Activated CD4-positive, alpha-beta T cell treated with anti-CD3 and anti-CD28 coated beads, Interleukin-2, Interleukin-6, amounts not matched to agents 100 ng/mL and 50 ng/mL, durations not matched to agents 16 hours and 8 hours (primary cell): ENCODE results near the gene SLC39A11.
"Not testable (repeated sequence)": the region's sequence is repeated elsewhere in the genome, so short reads cannot be mapped to it uniquely, and the experiment has no call there.

Experiments
- DNase-seq: peaks from one replicate; pipeline ENCODE4 v3.0.0-alpha.2; 2020

Gene SLC39A11

GRCh38 chr17:72999474-72999873, 93.0 kb downstream of the SLC39A11 start:
- DNase-seq, result not testable (repeated sequence)

- no peak for DNase-seq
Observed at GRCh38 chr17:72998343-72998742, 94.1 kb downstream of the SLC39A11 start.

DNA sequence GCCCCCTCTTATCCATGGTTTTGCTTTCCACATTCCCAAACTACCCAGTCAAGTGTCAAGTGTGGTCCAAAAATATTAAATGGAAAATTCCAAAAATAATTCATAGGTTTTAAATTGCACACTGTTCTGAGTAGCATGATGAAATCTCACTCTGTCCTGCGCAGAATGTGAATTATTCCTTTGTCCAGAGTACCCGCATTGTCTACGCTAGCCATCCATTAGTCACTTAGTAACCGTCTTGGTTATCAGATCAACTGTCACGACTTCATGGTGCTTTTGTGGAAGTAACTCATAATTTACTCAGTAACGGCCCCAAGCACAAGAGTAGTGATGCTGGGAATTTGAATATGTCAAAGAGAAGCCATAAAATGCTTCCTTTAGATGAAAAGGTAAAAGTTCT, 94.9 kb downstream of the SLC39A11 start:
- no peak for DNase-seq

DNA sequence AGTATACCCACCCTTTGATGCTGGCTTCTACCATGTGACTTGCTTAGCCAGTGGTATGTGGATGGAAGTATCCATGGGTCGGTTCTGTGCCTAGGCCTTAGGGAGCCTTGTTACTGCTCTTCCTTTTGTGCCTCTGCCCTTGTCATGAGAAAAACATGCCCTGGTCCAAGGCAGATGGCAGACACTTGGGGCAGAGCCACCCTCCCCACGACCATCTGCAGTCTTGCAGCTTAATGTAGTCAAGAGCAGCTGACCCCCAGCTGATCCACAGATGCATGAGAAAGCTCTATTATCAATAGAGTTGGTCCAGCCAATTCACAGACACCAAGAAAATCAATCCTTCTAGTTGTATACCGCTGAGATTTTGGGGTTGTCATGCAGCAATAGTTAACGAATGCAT, 95.7 kb downstream of the SLC39A11 start:
- no peak for DNase-seq

GRCh38 chr17:72995008-72995656, 97.4 kb downstream of the SLC39A11 start:
- no peak for DNase-seq

- DNase-seq, result peak; percentile 27
Observed at GRCh38 chr17:72992783-72993467, 99.6 kb downstream of the SLC39A11 start.

DNA sequence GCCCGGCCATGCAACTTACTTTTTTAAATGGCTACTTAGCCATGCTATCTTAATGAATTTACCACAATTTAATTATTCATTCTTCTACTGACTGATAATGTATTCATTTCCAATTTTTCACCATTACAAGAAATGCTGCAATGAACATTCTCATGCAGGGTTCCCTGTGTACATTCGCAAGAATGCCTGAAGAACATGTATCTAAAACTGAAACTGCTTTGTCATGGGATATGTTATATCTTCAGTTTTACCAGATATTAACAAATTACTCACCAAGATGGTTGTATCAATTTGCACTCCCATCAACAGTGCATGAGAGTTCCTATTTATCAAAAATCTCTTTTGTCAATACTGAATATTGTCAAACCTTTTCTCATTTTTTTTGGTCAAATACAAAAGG, 100.8 kb downstream of the SLC39A11 start:
- DNase-seq, result no peak

- no peak for DNase-seq
Observed at GRCh38 chr17:72989074-72989610, 103.3 kb downstream of the SLC39A11 start.

- DNase-seq, result no peak
Observed at GRCh38 chr17:72988451-72988850, 104.0 kb downstream of the SLC39A11 start.

DNA sequence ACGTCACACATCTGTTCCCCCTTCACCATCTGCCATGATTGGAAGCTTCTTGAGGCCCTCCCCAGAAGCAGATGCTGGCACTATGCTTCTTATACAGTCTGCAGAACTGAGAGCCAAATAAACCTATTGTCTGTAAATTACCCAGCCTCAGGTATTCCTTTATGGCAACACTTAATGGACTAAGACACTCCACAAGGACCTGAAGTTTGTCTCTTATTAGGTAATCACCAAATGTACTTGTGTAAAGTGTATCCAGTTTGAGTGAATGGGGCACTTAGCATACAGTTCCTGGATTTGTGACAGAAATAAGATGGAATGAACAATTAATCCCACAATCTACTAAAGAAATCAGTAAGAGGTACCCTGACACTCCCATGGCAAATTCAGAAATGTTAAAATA, 105.3 kb downstream of the SLC39A11 start:
- DNase-seq, result no peak

GRCh38 chr17:72985882-72986720, 106.4 kb downstream of the SLC39A11 start:
- peak; percentile 81 for DNase-seq

GRCh38 chr17:72984926-72985325, 107.6 kb downstream of the SLC39A11 start:
- DNase-seq, result no peak

DNA sequence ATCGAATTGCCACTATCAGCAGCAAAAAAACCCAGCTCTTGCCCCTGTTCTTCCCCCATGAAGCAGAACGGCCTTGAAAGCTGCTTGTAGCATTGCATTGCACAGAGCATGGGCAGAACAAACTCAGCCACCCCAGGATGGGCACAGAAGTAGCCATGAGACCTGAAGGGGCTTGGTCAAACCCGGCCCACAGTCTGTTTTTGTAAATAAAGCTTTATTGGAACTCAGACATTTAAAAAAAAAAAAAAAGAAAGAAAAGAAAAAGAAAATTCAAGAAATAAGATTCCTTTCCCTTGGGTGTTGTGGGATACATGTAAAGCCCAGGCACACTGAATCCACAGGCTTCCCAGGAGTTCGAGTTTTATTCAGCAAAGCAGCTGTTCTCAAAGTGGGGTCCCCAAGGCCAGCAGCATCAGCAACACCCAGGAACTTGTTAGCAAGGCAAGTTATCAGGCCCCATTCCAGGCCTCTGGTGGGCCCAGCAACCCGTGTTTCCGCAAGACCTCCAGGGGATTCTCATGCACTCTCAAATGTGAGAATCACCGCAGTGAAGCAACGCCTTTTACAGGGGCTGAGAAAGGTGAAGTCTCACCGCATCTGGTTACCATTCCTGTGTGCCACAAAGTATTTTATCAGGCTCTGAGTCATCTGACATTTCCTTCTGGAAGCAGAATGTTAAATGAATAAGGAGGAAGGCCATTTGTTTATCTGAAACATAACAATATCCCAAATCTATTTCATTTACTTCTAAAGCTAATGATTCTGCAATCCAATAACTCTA, 108.2 kb downstream of the SLC39A11 start:
- no peak for DNase-seq

DNA sequence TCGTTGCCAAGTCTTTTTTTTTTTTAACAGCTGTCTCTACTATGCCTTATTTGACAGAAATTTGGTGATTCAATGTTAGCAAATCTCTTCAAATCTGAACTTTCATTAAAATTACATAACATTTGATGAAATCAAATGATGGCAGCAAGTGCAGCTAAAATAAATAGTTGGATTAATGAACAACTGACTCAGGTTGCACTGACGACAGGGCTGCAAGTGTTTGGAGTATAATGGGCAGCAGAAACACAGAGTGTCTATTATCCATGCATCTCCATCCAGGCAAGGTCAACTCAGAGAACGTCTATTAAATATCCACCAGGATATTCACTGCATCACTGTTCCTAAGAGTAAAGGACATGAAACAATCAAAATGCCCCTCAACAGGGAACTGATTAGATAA, 109.8 kb downstream of the SLC39A11 start:
- no peak for DNase-seq

DNA sequence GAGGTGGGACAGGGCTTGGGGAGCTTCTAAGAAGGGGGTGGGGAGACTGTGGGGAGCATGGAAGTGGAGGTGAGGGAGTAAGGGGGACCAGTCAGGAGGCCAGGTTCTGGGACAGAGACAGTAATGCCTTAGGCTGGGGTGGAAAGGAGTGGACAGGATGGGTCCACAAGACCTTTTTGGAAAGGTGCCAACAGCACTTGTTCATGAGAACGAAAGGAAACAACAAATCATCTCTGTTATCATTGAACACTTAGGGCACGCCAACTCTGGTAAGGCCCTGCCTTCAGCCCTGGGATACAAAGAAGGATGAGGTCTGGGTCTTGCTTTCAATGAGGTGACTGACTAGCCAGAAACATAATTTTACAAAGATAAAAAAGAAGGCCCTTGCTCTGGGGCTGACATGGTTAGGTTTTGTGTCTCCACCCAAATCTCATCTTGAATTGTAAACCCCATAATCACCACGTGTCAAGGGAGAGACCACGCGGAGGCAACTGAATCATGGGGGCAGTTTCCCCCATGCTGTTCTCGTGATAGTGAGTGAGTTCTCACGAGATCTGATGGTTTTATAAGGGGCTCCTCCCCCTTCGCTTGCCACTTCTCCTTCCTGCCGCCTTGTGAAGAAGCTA, 113.8 kb downstream of the SLC39A11 start:
- no peak for DNase-seq

- no peak for DNase-seq
Observed at GRCh38 chr17:72977771-72978417, 114.6 kb downstream of the SLC39A11 start.

DNA sequence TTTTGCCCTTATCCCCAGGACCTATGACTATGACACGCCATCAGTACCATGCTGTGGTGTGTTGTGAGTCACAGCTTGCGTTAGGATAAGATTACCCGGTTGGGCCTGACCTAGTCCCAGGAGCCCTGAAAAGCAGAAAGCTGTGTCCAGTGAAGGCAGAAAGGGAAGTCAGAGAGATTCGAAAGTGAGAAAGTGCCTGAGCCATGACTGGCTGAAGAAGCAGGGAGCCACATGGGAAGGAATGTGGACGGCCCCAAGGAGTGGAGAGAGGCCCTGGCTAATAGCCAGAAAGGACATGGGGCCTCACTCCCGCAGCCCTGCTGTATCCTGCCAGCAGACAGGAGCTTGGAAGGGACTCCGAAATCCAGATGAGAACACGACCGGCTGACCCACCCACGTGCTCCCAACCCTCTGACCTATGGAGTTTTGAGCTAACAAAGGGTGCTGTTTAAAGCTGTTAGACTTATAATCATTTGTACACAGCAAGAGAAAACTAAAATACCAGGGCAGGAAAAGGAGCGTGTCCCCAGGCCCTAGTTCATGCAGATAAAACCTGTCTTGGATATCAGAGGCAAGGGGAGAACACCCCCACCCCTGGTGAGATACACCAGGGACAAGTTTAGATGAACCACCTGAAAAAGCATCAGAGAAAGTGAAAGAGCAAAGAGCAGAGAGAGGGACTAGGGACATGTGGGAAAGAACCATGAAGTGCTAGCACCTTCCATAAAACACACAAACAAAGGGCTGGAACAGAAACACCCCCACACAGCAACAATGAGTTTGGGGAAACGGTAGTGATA, 115.3 kb downstream of the SLC39A11 start:
- DNase-seq, result no peak

DNA sequence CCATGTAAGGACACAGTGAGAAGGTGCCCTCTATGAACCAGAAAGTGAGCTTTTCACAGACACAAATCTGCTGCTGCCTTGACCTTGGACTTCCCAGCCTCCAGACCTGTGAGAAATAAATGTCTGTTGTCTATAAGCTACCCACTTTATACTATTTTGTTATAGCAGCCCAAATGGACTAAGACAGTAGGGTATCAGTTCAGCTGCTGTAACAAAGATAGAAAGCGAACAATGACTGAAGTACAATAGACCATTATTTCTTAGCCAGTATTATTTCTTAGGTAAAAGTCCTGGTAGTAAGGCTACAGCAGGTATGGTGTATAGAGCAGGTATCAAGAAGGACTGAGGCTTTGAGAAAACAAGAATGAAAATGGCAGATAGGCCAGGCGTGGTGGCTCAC, 117.0 kb downstream of the SLC39A11 start:
- no peak for DNase-seq

- DNase-seq, result no peak
Observed at GRCh38 chr17:72974605-72975232, 117.8 kb downstream of the SLC39A11 start.

DNA sequence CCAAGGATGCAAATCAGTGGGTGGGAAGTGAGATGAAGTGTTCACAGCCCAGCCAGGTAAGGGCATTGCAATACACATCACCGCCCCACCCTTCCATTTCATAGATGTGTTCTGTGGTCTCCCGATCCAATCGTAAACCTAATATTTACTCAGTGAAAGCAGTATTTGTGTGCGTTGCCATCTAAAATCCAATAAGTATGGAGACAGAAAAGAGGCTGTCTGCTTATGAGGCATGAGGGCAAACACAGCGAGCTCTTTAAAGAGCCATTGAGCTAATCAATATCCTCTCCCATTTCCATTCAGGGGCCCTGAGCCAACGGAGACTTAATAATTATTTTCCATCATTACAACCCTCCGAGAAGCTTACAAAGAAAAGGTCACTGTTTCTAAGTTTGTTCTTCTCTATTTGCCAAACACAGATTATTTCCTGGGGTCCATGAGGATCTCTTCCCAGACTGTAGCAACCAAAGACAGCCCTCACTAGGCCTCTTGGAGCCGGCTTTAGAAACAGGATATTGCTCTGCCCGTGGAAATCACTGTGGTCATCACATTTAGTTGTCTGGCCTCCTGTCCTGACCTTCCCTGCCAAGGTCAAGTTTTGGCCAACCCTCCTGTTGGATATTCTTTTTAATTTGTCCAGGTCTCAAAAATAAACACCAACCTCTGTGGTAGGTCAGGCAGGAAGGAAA, 120.1 kb downstream of the SLC39A11 start:
- DNase-seq, result no peak
